HCT116 (cell line): ENCODE results near the gene CLN5. TPM values are rescaled to one million over a fixed set of nuclear protein-coding genes. Genes with fewer than 3 reads are reported as not detected.
"Not testable (repeated sequence)": the region's sequence is repeated elsewhere in the genome, so short reads cannot be mapped to it uniquely, and the experiment has no call there.

ENCODE experiments used
- ATAC-seq: fragments of 200-7000 bp; cut with Tn5 transposase; 2 replicates; pipeline ENCODE4 v1.9.1; 2020; ENCODE audit warnings: mild to moderate bottlenecking, moderate library complexity
- BruUV-seq: library from RNA; stranded (reverse); fragments of 400-500 nt; replicated peaks from 2 replicates; lab custom pipeline; 2021; lab: Mats Ljungman, UMichigan
- CTCF ChIA-PET: fragments of 300-600 bp; sonication (Branson Sonifier 250); formaldehyde crosslinking; loops from one replicate; lab custom pipeline; 2021; ENCODE audit warnings: antibody characterized with exemption; lab: Charles Lee
- POLR2A ChIA-PET: fragments of 300-600, 350-600 bp; sonication (Branson Sonifier 250); formaldehyde crosslinking; loops from one replicate; lab custom pipeline; 2021; ENCODE audit warnings: antibody characterized with exemption; lab: Charles Lee
- RAD21 ChIA-PET, 2 experiments: fragments of 300-600 bp; sonication (Branson Sonifier 250); formaldehyde crosslinking; loops; one replicate each; lab custom pipeline; 2023; ENCODE audit warnings: low total read pairs in 2 of 2; ENCODE audit not compliant: uncharacterized antibody in 2 of 2, unreplicated experiment in 2 of 2, low non-redundant PET in 1 of 2; lab: Charles Lee
- DNase-seq: peaks from one replicate; pipeline ENCODE4 v3.0.0-alpha.2; 2010; ENCODE audit warnings: low read depth, low spot score
- H2AFZ ChIP-seq: fragments of 200-600 bp; shearing (Covaris generic), sonication (generic); 2 replicates; pipeline ENCODE4 v1.6.1; 2017; ENCODE audit warnings: low read depth, mixed run types, mixed read lengths, antibody characterized with exemption, low read length; ENCODE audit not compliant: poor library complexity, severe bottlenecking
- H3K27ac ChIP-seq: 2 replicates; pipeline ENCODE4 v1.5.1; 2012; ENCODE audit warnings: low read depth, low read length
- H3K27me3 ChIP-seq: fragments of 200-600 bp; sonication (generic); 2 replicates; pipeline ENCODE4 v1.6.1; 2016; ENCODE audit warnings: mixed run types, low read length, mixed read lengths; ENCODE audit not compliant: insufficient read depth
- H3K36me3 ChIP-seq, 2 experiments: fragments of 200-500 bp in 1 of 2; fragments of 200-600 bp in 1 of 2; sonication (Bioruptor generic) in 1 of 2; sonication (generic) in 1 of 2; 2 replicates each; pipeline versions ENCODE4 v1.5.1 to v1.6.1; 2014 to 2016; ENCODE audit warnings: low read length in 2 of 2, inconsistent platforms in 1 of 2, mixed read lengths in 1 of 2, mixed run types in 1 of 2; ENCODE audit not compliant: insufficient read depth in 2 of 2, control insufficient read depth in 1 of 2
- H3K4me1 ChIP-seq, 2 experiments: fragments of 200-600 bp in 1 of 2; sonication (generic) in 1 of 2; 2 replicates each; pipeline versions ENCODE4 v1.5.1 to v1.6.1; 2012 to 2017; ENCODE audit warnings: low read length in 2 of 2, inconsistent platforms in 1 of 2, mild to moderate bottlenecking in 1 of 2, mixed read lengths in 1 of 2, mixed run types in 1 of 2, moderate library complexity in 1 of 2; ENCODE audit not compliant: insufficient read depth in 2 of 2, control insufficient read depth in 1 of 2
- H3K4me2 ChIP-seq: fragments of 200-600 bp; sonication (generic); 2 replicates; pipeline ENCODE4 v1.6.1; 2017; ENCODE audit warnings: mixed run types, low read length, mixed read lengths
- H3K4me3 ChIP-seq, 2 experiments: fragments of 200-600 bp in 1 of 2; sonication (generic) in 1 of 2; replicated peaks in 1 of 2; 2 replicates each; pipeline ENCODE4 v1.5.1; 2011 to 2016; ENCODE audit warnings: low read length in 2 of 2, control low read depth in 1 of 2, low read depth in 1 of 2, mild to moderate bottlenecking in 1 of 2, mixed read lengths in 1 of 2, mixed run types in 1 of 2
- H3K79me2 ChIP-seq: fragments of 200-600 bp; sonication (generic); 2 replicates; pipeline ENCODE4 v1.6.1; 2017; ENCODE audit warnings: mild to moderate bottlenecking, mixed run types, low read length, moderate library complexity, mixed read lengths; ENCODE audit not compliant: insufficient read depth
- H3K9ac ChIP-seq: fragments of 200-600 bp; sonication (generic); 2 replicates; pipeline ENCODE4 v1.6.1; 2016; ENCODE audit warnings: low read length, mixed read lengths
- H3K9me2 ChIP-seq: fragments of 200-600 bp; sonication (generic), shearing (Covaris generic); 2 replicates; pipeline ENCODE4 v1.6.1; 2017; ENCODE audit warnings: mixed run types, mild to moderate bottlenecking, moderate library complexity; ENCODE audit not compliant: insufficient read depth
- H3K9me3 ChIP-seq, 2 experiments: fragments of 200-500 bp in 1 of 2; fragments of 200-600 bp in 1 of 2; sonication (Bioruptor generic) in 1 of 2; sonication (generic) in 1 of 2; 2 replicates each; pipeline ENCODE4 v1.6.1; 2014 to 2017; ENCODE audit warnings: low read length in 2 of 2, mixed read lengths in 2 of 2, inconsistent platforms in 1 of 2, low read depth in 1 of 2, mild to moderate bottlenecking in 1 of 2, mixed run types in 1 of 2, moderate library complexity in 1 of 2; ENCODE audit not compliant: control insufficient read depth in 1 of 2, insufficient read depth in 1 of 2
- H4K20me1 ChIP-seq: fragments of 200-600 bp; sonication (generic), shearing (Covaris generic); 2 replicates; pipeline ENCODE4 v1.6.1; 2017; ENCODE audit warnings: mixed run types, mild to moderate bottlenecking, moderate library complexity; ENCODE audit not compliant: insufficient read depth
- CTCF ChIP-seq, 3 experiments: fragments of 200-600 bp in 1 of 3; sonication (generic) in 1 of 3; IDR thresholded peaks in 2 of 3; conservative IDR thresholded peaks in 1 of 3; 2 replicates each; pipeline ENCODE4 v1.5.1; 2012 to 2017; ENCODE audit warnings: low read depth in 2 of 3, low read length in 2 of 3, antibody characterized with exemption in 1 of 3, borderline replicate concordance in 1 of 3, control low read depth in 1 of 3, mild to moderate bottlenecking in 1 of 3, mixed read lengths in 1 of 3, mixed run types in 1 of 3, moderate library complexity in 1 of 3; ENCODE audit not compliant: insufficient read depth in 1 of 3
- EGR1 ChIP-seq: IDR thresholded peaks from 2 replicates; pipeline ENCODE4 v1.6.1; 2012; ENCODE audit warnings: low read depth
- FOSL1 ChIP-seq: IDR thresholded peaks from 2 replicates; pipeline ENCODE4 v1.6.1; 2012; ENCODE audit warnings: low read depth
- JUND ChIP-seq: IDR thresholded peaks from 2 replicates; pipeline ENCODE4 v1.6.1; 2012
- POLR2A ChIP-seq: IDR thresholded peaks from 2 replicates; pipeline ENCODE4 v1.7.0; 2011; ENCODE audit warnings: borderline replicate concordance; ENCODE audit not compliant: insufficient read depth, insufficient read length; ENCODE audit errors: extremely low read depth
- SP1 ChIP-seq: IDR thresholded peaks from 2 replicates; pipeline ENCODE4 v1.6.1; 2012; ENCODE audit warnings: low read depth
- intact Hi-C: fragments of 100-400 bp; cut with micrococcal nuclease; formaldehyde crosslinking; loops from 2 replicates; pipeline ENCODE4 v1.10.0; 2022
- total RNA-seq: library from RNA; stranded (reverse); gene quantifications from one replicate; pipeline ENCODE4 v1.2.1, GENCODE V29; 2021; ENCODE audit not compliant: unreplicated experiment
- TF ChIP-seq, protein P1 (sequence below): IDR thresholded peaks from 2 replicates; pipeline ENCODE4 v1.6.1; 2011; ENCODE audit warnings: mild to moderate bottlenecking, low read length, moderate library complexity; ENCODE audit not compliant: insufficient replicate concordance; ENCODE audit errors: extremely low read depth

The CLN5 gene
- total RNA-seq, 1 experiment from 2014 or later, result 21.4 TPM

GRCh38 chr13:76958841-76959432 lies 32.9 kb upstream of the CLN5 start:
- DNase-seq, result no peak
- Histone ChIP-seq H3K4me2 (no peak overlapping the region), H3K27ac (no peak overlapping the region), H3K4me1 (no peaks in the 10 kb centered on the region), H3K27me3 (no peaks in the 10 kb centered on the region), H2AFZ (no peak overlapping the region), H3K36me3 (no peaks in the 10 kb centered on the region), H3K9me2 (no peaks in the 10 kb centered on the region), H3K9me3 (peaks cover 0 to 4% of the 10 kb centered on the region in 2 experiments; a peak in 2 of 4 replicates), H3K4me3 (no peak overlapping the region), H3K9ac (no peak overlapping the region), H4K20me1 (no peaks in the 10 kb centered on the region), H3K79me2 (no peaks in the 10 kb centered on the region)
- BruUV-seq, result no TSS peak
- ATAC-seq, result no peak
- ChIA-PET POLR2A (no interaction called here), CTCF (no interaction called here), RAD21 (no interaction called here)
- intact Hi-C loops, result no loop called here
- TF ChIP-seq, protein P1, sequence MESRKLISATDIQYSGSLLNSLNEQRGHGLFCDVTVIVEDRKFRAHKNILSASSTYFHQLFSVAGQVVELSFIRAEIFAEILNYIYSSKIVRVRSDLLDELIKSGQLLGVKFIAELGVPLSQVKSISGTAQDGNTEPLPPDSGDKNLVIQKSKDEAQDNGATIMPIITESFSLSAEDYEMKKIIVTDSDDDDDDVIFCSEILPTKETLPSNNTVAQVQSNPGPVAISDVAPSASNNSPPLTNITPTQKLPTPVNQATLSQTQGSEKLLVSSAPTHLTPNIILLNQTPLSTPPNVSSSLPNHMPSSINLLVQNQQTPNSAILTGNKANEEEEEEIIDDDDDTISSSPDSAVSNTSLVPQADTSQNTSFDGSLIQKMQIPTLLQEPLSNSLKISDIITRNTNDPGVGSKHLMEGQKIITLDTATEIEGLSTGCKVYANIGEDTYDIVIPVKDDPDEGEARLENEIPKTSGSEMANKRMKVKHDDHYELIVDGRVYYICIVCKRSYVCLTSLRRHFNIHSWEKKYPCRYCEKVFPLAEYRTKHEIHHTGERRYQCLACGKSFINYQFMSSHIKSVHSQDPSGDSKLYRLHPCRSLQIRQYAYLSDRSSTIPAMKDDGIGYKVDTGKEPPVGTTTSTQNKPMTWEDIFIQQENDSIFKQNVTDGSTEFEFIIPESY, result no peak
- TF ChIP-seq POLR2A (no peak), CTCF (IDR thresholded peaks at IDR 0.05 in 2 of 3, conservative IDR thresholded peaks at IDR 0.05 in 1 of 3; ENCODE audit: borderline replicate concordance in 1 of 3, insufficient read depth in 1 of 3, low read depth in 2 of 3, low read length in 2 of 3) (no peak), JUND (no peak), FOSL1 (no peak), SP1 (no peak), EGR1 (no peak)

DNA sequence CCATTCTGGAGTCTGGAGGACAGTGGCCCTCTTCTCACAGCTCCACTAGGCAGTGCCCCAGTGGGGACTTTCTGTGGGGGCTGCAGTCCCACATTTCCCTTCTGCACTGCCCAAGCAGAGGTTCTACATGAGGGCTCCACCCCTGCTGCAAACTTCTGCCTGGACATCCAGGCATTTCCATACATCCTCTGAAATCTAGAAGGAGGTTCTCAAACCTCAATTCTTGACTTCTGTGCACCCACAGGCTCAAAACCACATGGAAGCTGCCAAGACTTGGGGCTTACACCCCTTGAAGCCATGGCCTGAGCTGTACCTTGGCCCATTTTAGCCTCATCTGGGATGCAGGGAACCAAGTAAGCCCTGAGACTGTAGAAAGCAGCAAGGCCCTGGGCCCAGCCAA lies 32.1 kb upstream of the CLN5 start:
- CTCF ChIA-PET, intact Hi-C loops: not testable (repeated sequence)

More for the DNA sequence above, 32.1 kb upstream of the CLN5 start:
- H2AFZ ChIP-seq, H3K9me3 ChIP-seq, RAD21 ChIA-PET, H3K9ac ChIP-seq, H3K4me2 ChIP-seq, BruUV-seq, H3K4me3 ChIP-seq, H3K4me1 ChIP-seq, H4K20me1 ChIP-seq, H3K79me2 ChIP-seq, DNase-seq, H3K9me2 ChIP-seq, H3K36me3 ChIP-seq, ATAC-seq, POLR2A ChIA-PET, H3K27ac ChIP-seq, H3K27me3 ChIP-seq: not testable (repeated sequence)
